Skeletal muscle satellite cell (primary cell): ENCODE measurements around the gene GOLGA8N. TPM values are rescaled to one million over a fixed set of nuclear protein-coding genes. Genes with fewer than 3 reads are reported as not detected.
"Not testable (repeated sequence)": the region's sequence is repeated elsewhere in the genome, so short reads cannot be mapped to it uniquely, and the experiment has no call there.

Experiments
- H3K27me3 ChIP-seq: 2 replicates; pipeline ENCODE4 v1.7.0; 2013; ENCODE audit warnings: low read length; ENCODE audit not compliant: control insufficient read depth, insufficient read depth
- H3K36me3 ChIP-seq: 2 replicates; pipeline ENCODE4 v1.7.0; 2013; ENCODE audit warnings: mild to moderate bottlenecking, control low read depth, low read length; ENCODE audit not compliant: insufficient read depth
- H3K4me1 ChIP-seq: 2 replicates; pipeline ENCODE4 v1.7.0; 2013; ENCODE audit warnings: low read length; ENCODE audit not compliant: control insufficient read depth, insufficient read depth
- H3K4me2 ChIP-seq: 2 replicates; pipeline ENCODE4 v1.7.0; 2013; ENCODE audit warnings: mild to moderate bottlenecking, low read length
- H3K4me3 ChIP-seq: 2 replicates; pipeline ENCODE4 v1.7.0; 2013; ENCODE audit warnings: low read length
- H3K9ac ChIP-seq: 2 replicates; pipeline ENCODE4 v1.7.0; 2013; ENCODE audit warnings: mild to moderate bottlenecking, low read depth, low read length, moderate library complexity
- H3K9me3 ChIP-seq: replicated peaks from 2 replicates; pipeline ENCODE4 v1.7.0; 2013; ENCODE audit warnings: mild to moderate bottlenecking, control low read depth, low read length
- total RNA-seq: library from RNA; depleted of rRNA; stranded (reverse); fragments of >200 nt; gene quantifications from 2 replicates; pipeline ENCODE4 v1.2.3, GENCODE V29; 2012; rRNA removed

The GOLGA8N gene
- 1.3 and 2.6 TPM in 2 replicates for total RNA-seq

GRCh38 chr15:32593151-32593550, at the start of gene GOLGA8N:
Gene GOLGA8N (plus strand): TSS chr15:32593456.
- H3K36me3 ChIP-seq, H3K4me3 ChIP-seq, H3K9ac ChIP-seq, H3K4me1 ChIP-seq, H3K9me3 ChIP-seq, H3K27me3 ChIP-seq, H3K4me2 ChIP-seq: not testable (repeated sequence)

GRCh38 chr15:32543456-32543855, 49.8 kb upstream of the GOLGA8N start:
- H3K4me1 ChIP-seq, H3K4me3 ChIP-seq, H3K4me2 ChIP-seq, H3K27me3 ChIP-seq, H3K9ac ChIP-seq, H3K9me3 ChIP-seq, H3K36me3 ChIP-seq: not testable (repeated sequence)

GRCh38 chr15:32545129-32545528, 48.1 kb upstream of the GOLGA8N start:
- H3K4me1 ChIP-seq, H3K27me3 ChIP-seq, H3K4me2 ChIP-seq, H3K36me3 ChIP-seq, H3K4me3 ChIP-seq, H3K9me3 ChIP-seq, H3K9ac ChIP-seq: not testable (repeated sequence)

GRCh38 chr15:32554587-32554986, 38.7 kb upstream of the GOLGA8N start:
- H3K9ac ChIP-seq, H3K36me3 ChIP-seq, H3K4me3 ChIP-seq, H3K4me2 ChIP-seq, H3K27me3 ChIP-seq, H3K9me3 ChIP-seq, H3K4me1 ChIP-seq: not testable (repeated sequence)

- not testable (repeated sequence) for H3K4me1 ChIP-seq, H3K4me3 ChIP-seq, H3K9ac ChIP-seq, H3K27me3 ChIP-seq, H3K4me2 ChIP-seq, H3K9me3 ChIP-seq, H3K36me3 ChIP-seq
Measured at GRCh38 chr15:32562198-32562597, 31.1 kb upstream of the GOLGA8N start.

GRCh38 chr15:32568988-32569387, 24.3 kb upstream of the GOLGA8N start:
- not testable (repeated sequence) for H3K4me2 ChIP-seq, H3K27me3 ChIP-seq, H3K36me3 ChIP-seq, H3K4me1 ChIP-seq, H3K9me3 ChIP-seq, H3K9ac ChIP-seq, H3K4me3 ChIP-seq

- not testable (repeated sequence) for H3K4me2 ChIP-seq, H3K36me3 ChIP-seq, H3K27me3 ChIP-seq, H3K4me1 ChIP-seq, H3K9ac ChIP-seq, H3K4me3 ChIP-seq, H3K9me3 ChIP-seq
Measured at GRCh38 chr15:32578482-32578881, 14.8 kb upstream of the GOLGA8N start.

GRCh38 chr15:32585844-32586243, 7.4 kb upstream of the GOLGA8N start:
- H3K27me3 ChIP-seq, H3K4me1 ChIP-seq, H3K9me3 ChIP-seq, H3K4me3 ChIP-seq, H3K9ac ChIP-seq, H3K36me3 ChIP-seq, H3K4me2 ChIP-seq: not testable (repeated sequence)

GRCh38 chr15:32609518-32609917, 16.3 kb downstream of the GOLGA8N start:
- not testable (repeated sequence) for H3K4me1 ChIP-seq, H3K27me3 ChIP-seq, H3K4me2 ChIP-seq, H3K9ac ChIP-seq, H3K4me3 ChIP-seq, H3K36me3 ChIP-seq, H3K9me3 ChIP-seq

- H3K36me3 ChIP-seq, H3K4me2 ChIP-seq: not testable (repeated sequence)
Measured at GRCh38 chr15:32610719-32611118, 17.5 kb downstream of the GOLGA8N start.

GRCh38 chr15:32614712-32615050, 21.4 kb downstream of the GOLGA8N start:
- peak overlapping the region; percentile 80 for H3K4me2 ChIP-seq
- H3K36me3 ChIP-seq, H3K9me3 ChIP-seq, H3K27me3 ChIP-seq, H3K4me1 ChIP-seq: not testable (repeated sequence)
- peak overlapping the region; percentile 78 for H3K4me3 ChIP-seq
- H3K9ac ChIP-seq: peak overlapping the region; percentile 92

More at GRCh38 chr15:32610719-32611118, 17.5 kb downstream of the GOLGA8N start:
- not testable (repeated sequence) for H3K27me3 ChIP-seq, H3K4me1 ChIP-seq, H3K9me3 ChIP-seq, H3K9ac ChIP-seq, H3K4me3 ChIP-seq

- not testable (repeated sequence) for H3K27me3 ChIP-seq
Measured at GRCh38 chr15:32615051-32615870, 22.0 kb downstream of the GOLGA8N start, which contains the start of gene ARHGAP11A. Gene ARHGAP11A (plus strand): TSS chr15:32615504. CDS start chr15:32616212, 708 bp downstream.

More at GRCh38 chr15:32615051-32615870, 22.0 kb downstream of the GOLGA8N start, which contains the start of gene ARHGAP11A:
- Histone ChIP-seq H3K9ac (peak within 1 kb of the TSS; percentile 92), H3K4me3 (peak within 1 kb of the TSS; percentile 78), H3K4me2 (peak within 1 kb of the TSS; percentile 80)
- not testable (repeated sequence) for H3K9me3 ChIP-seq, H3K4me1 ChIP-seq, H3K36me3 ChIP-seq
